DMS53 (cell line): ENCODE results near the gene BAHCC1.

Experiments
- DNase-seq: peaks from one replicate; lab custom pipeline; 2025; lab: John Stamatoyannopoulos, UW

Gene BAHCC1

GRCh38 chr17:81427173-81428120 lies 32.2 kb downstream of the BAHCC1 start:
- peak; percentile 36 for DNase-seq

- DNase-seq: peak; percentile 41
Observed at GRCh38 chr17:81428121-81428515, 32.9 kb downstream of the BAHCC1 start.

GRCh38 chr17:81428516-81428915 lies 33.3 kb downstream of the BAHCC1 start:
- no peak for DNase-seq

GRCh38 chr17:81428948-81429774 lies 33.9 kb downstream of the BAHCC1 start:
- peak; percentile 83 for DNase-seq

GRCh38 chr17:81429821-81430551 lies 34.7 kb downstream of the BAHCC1 start:
- DNase-seq: peak; percentile 68

GRCh38 chr17:81431545-81432482 lies 36.6 kb downstream of the BAHCC1 start:
- peak; percentile 75 for DNase-seq

GRCh38 chr17:81432941-81433340 lies 37.7 kb downstream of the BAHCC1 start:
- peak; percentile 94 for DNase-seq

GRCh38 chr17:81433656-81434055 lies 38.4 kb downstream of the BAHCC1 start:
- DNase-seq: no peak

GRCh38 chr17:81434072-81434471 lies 38.8 kb downstream of the BAHCC1 start:
- DNase-seq: no peak

GRCh38 chr17:81434681-81435417 lies 39.6 kb downstream of the BAHCC1 start:
- DNase-seq: no peak

GRCh38 chr17:81435652-81436293 lies 40.5 kb downstream of the BAHCC1 start:
- no peak for DNase-seq

GRCh38 chr17:81436294-81436849 lies 41.1 kb downstream of the BAHCC1 start:
- DNase-seq: no peak

GRCh38 chr17:81437191-81437651 lies 42.0 kb downstream of the BAHCC1 start:
- DNase-seq: no peak

- no peak for DNase-seq
Observed at GRCh38 chr17:81438007-81438659, 42.9 kb downstream of the BAHCC1 start.

GRCh38 chr17:81438688-81439087 lies 43.4 kb downstream of the BAHCC1 start:
- no peak for DNase-seq

GRCh38 chr17:81440051-81440471 lies 44.8 kb downstream of the BAHCC1 start:
- DNase-seq: no peak

- DNase-seq: peak; percentile 62
Observed at GRCh38 chr17:81440511-81441244, 45.4 kb downstream of the BAHCC1 start.

- no peak for DNase-seq
Observed at GRCh38 chr17:81442791-81443190, 47.5 kb downstream of the BAHCC1 start.
